SK-N-SH (cell line): Measurements from ENCODE around the gene SPCS3. TPM values are rescaled to one million over a fixed set of nuclear protein-coding genes. Genes with fewer than 3 reads are reported as not detected.

Experiments used
- CTCF ChIA-PET: fragments of 300-600, 350-600 bp; formaldehyde crosslinking; extraction: SDS; loops from one replicate; lab custom pipeline; 2021; lab: Yijun Ruan, JAX
- POLR2A ChIA-PET: fragments of 350-600 bp; sonication (Branson Sonifier 250); formaldehyde crosslinking; extraction: SDS; loops from one replicate; lab custom pipeline; 2020; ENCODE audit warnings: antibody characterized with exemption, inconsistent platforms; lab: Yijun Ruan, JAX
- DNase-seq: peaks from one replicate; pipeline ENCODE4 v3.0.0; 2012
- H2AFZ ChIP-seq: fragments of 200-600 bp; sonication (generic); 2 replicates; pipeline ENCODE4 v1.8.1; 2016; ENCODE audit warnings: antibody characterized with exemption, mild to moderate bottlenecking, low read depth
- H3F3A ChIP-seq: fragments of 200-600 bp; sonication (generic); replicated peaks from 2 replicates; pipeline ENCODE3; 2016; ENCODE audit warnings: antibody characterized with exemption, mild to moderate bottlenecking; ENCODE audit not compliant: insufficient read depth
- H3K27ac ChIP-seq, 2 experiments: fragments of 200-500 bp in 1 of 2; fragments of 200-600 bp in 1 of 2; sonication (Bioruptor generic) in 1 of 2; sonication (generic), shearing (Covaris generic) in 1 of 2; 2 replicates each; pipeline versions ENCODE4 v1.5.1 to v1.6.1; 2014 to 2016; ENCODE audit warnings: low read depth in 2 of 2, inconsistent platforms in 1 of 2, low read length in 1 of 2, mild to moderate bottlenecking in 1 of 2, mixed read lengths in 1 of 2
- H3K27me3 ChIP-seq: fragments of 200-600 bp; sonication (generic), shearing (Covaris generic); 2 replicates; pipeline ENCODE4 v1.6.1; 2016; ENCODE audit warnings: mixed run types; ENCODE audit not compliant: insufficient read depth
- H3K36me3 ChIP-seq, 2 experiments: fragments of 200-500 bp in 1 of 2; fragments of 200-600 bp in 1 of 2; sonication (Bioruptor generic) in 1 of 2; sonication (generic) in 1 of 2; replicated peaks in 1 of 2; 2 replicates each; pipeline versions ENCODE3 to v1.5.1; 2014 to 2016; ENCODE audit warnings: low read length in 1 of 2, mild to moderate bottlenecking in 1 of 2; ENCODE audit not compliant: insufficient read depth in 2 of 2, control insufficient read depth in 1 of 2
- H3K4me1 ChIP-seq, 2 experiments: fragments of 200-500 bp in 1 of 2; fragments of 200-600 bp in 1 of 2; sonication (Bioruptor generic) in 1 of 2; sonication (generic), shearing (Covaris generic) in 1 of 2; 2 replicates each; pipeline versions ENCODE4 v1.5.1 to v1.6.1; 2014 to 2016; ENCODE audit warnings: low read depth in 1 of 2, low read length in 1 of 2, mixed run types in 1 of 2; ENCODE audit not compliant: insufficient read depth in 2 of 2, control insufficient read depth in 1 of 2
- H3K4me2 ChIP-seq: fragments of 200-600 bp; sonication (generic), shearing (Covaris generic); 2 replicates; pipeline ENCODE4 v1.6.1; 2017; ENCODE audit warnings: mixed run types
- H3K4me3 ChIP-seq, 2 experiments: fragments of 200-500 bp in 1 of 2; fragments of 200-600 bp in 1 of 2; sonication (Bioruptor generic) in 1 of 2; sonication (generic), shearing (Covaris generic) in 1 of 2; 2 replicates each; pipeline versions ENCODE4 v1.5.1 to v1.8.1; 2014 to 2016; ENCODE audit warnings: low read depth in 2 of 2, inconsistent platforms in 1 of 2, low read length in 1 of 2, mild to moderate bottlenecking in 1 of 2, mixed read lengths in 1 of 2, moderate library complexity in 1 of 2
- H3K79me2 ChIP-seq: fragments of 200-600 bp; sonication (generic); 2 replicates; pipeline ENCODE4 v1.8.1; 2017; ENCODE audit warnings: mild to moderate bottlenecking; ENCODE audit not compliant: insufficient read depth
- H3K9ac ChIP-seq: fragments of 200-600 bp; sonication (generic); 2 replicates; pipeline ENCODE4 v1.6.1; 2017; ENCODE audit warnings: mixed run types
- H3K9me2 ChIP-seq: fragments of 200-600 bp; sonication (generic); 2 replicates; pipeline ENCODE4 v1.6.1; 2017; ENCODE audit warnings: mixed run types
- H3K9me3 ChIP-seq: fragments of 200-600 bp; sonication (generic); 2 replicates; pipeline ENCODE4 v1.6.1; 2017; ENCODE audit warnings: mixed run types, mild to moderate bottlenecking, moderate library complexity
- H4K20me1 ChIP-seq: fragments of 200-600 bp; sonication (generic); 2 replicates; pipeline ENCODE4 v1.6.1; 2017; ENCODE audit warnings: mild to moderate bottlenecking, mixed run types; ENCODE audit not compliant: insufficient read depth
- CTCF ChIP-seq: fragments of 200-600 bp; sonication (generic); IDR thresholded peaks from 2 replicates; pipeline ENCODE4 v1.6.1; 2017; ENCODE audit warnings: antibody characterized with exemption, mild to moderate bottlenecking, moderate library complexity
- EP300 ChIP-seq, 2 experiments: IDR thresholded peaks; 2 replicates each; pipeline versions ENCODE4 v1.4.0 to v1.6.1; 2012; ENCODE audit warnings: borderline replicate concordance in 1 of 2, low read depth in 1 of 2, low read length in 1 of 2
- FOSL2 ChIP-seq: IDR thresholded peaks from 2 replicates; pipeline ENCODE4 v1.4.0; 2012; ENCODE audit warnings: low read depth, mild to moderate bottlenecking, moderate library complexity, borderline replicate concordance
- FOXM1 ChIP-seq: IDR thresholded peaks from 2 replicates; pipeline ENCODE4 v1.4.0; 2012; ENCODE audit warnings: low read depth, mild to moderate bottlenecking
- GABPA ChIP-seq: IDR thresholded peaks from 2 replicates; pipeline ENCODE4 v1.4.0; 2012; ENCODE audit warnings: low read depth, mild to moderate bottlenecking
- GATA2 ChIP-seq: sonication (generic); formaldehyde crosslinking; IDR thresholded peaks from 2 replicates; pipeline ENCODE4 v1.5.0; 2020; ENCODE audit warnings: mild to moderate bottlenecking, missing genetic modification reagents
- JUND ChIP-seq: IDR thresholded peaks from 2 replicates; pipeline ENCODE4 v1.4.0; 2012
- MAX ChIP-seq: IDR thresholded peaks from 2 replicates; pipeline ENCODE4 v1.4.0; 2012; ENCODE audit warnings: low read depth
- NFIC ChIP-seq: IDR thresholded peaks from 2 replicates; pipeline ENCODE4 v1.4.0; 2012; ENCODE audit warnings: borderline replicate concordance
- NRF1 ChIP-seq: IDR thresholded peaks from 2 replicates; pipeline ENCODE4 v1.6.1; 2012; ENCODE audit warnings: low read depth, mild to moderate bottlenecking, low read length
- PBX3 ChIP-seq: IDR thresholded peaks from 2 replicates; pipeline ENCODE4; 2012
- POLR2AphosphoS5 ChIP-seq: IDR thresholded peaks from 2 replicates; pipeline ENCODE4 v1.6.1; 2012; ENCODE audit warnings: low read depth, low read length
- SIN3A ChIP-seq: IDR thresholded peaks from 2 replicates; pipeline ENCODE4 v1.6.1; 2012; ENCODE audit warnings: low read depth, mild to moderate bottlenecking, low read length, moderate library complexity, borderline replicate concordance
- TCF12 ChIP-seq: IDR thresholded peaks from 2 replicates; pipeline ENCODE4 v1.4.0; 2012
- TEAD4 ChIP-seq: IDR thresholded peaks from 2 replicates; pipeline ENCODE4 v1.4.0; 2012; ENCODE audit warnings: mild to moderate bottlenecking, borderline replicate concordance; ENCODE audit not compliant: insufficient read depth
- USF2 ChIP-seq: fragments of 150-350 bp; IDR thresholded peaks from 2 replicates; pipeline ENCODE4 v1.6.1; 2017; ENCODE audit warnings: antibody characterized with exemption, low read length, low read depth, borderline replicate concordance
- WGBS: methylation state at CpG from one replicate; pipeline ENCODE4 v1.1.6; 2017; ENCODE audit warnings: low lambda C conversion rate; 5-methylcytosine and 5-hydroxymethylcytosine counted together
- polyA plus RNA-seq, 3 experiments: library from polyadenylated mRNA; depleted of rRNA; stranded (reverse); fragments of >200 nt; gene quantifications; 2 replicates each; pipeline ENCODE4 v1.2.3, GENCODE V29; 2012

SPCS3 gene
- polyA plus RNA-seq, 1 of the 3 experiments (the other 2 are of a cell fraction), result 27.7 TPM

GRCh38 chr4:176309046-176309445 is 10.7 kb upstream of the SPCS3 start:
- H4K20me1 ChIP-seq, result no peaks in the 10 kb centered on the region
- H2AFZ ChIP-seq, result no peak overlapping the region
- H3K27me3 ChIP-seq, result no peaks in the 10 kb centered on the region
- no peaks in the 10 kb centered on the region for H3K36me3 ChIP-seq
- no peak overlapping the region for H3K4me2 ChIP-seq
- whole genome bisulfite sequencing, result 66% methylated on average over 2 of the region's 2 CpGs
- no peak overlapping the region for H3K9ac ChIP-seq
- POLR2A ChIA-PET, result no interaction called here
- no peaks in the 10 kb centered on the region for H3F3A ChIP-seq
- TF ChIP-seq SIN3A (no peak), NRF1 (no peak)
- TF ChIP-seq, all 33 proteins: peak for 0
- Histone ChIP-seq H3K79me2 (no peaks in the 10 kb centered on the region), H3K27ac (no peak overlapping the region), H3K4me1 (no peaks in the 10 kb centered on the region; a peak in 1 of 4 replicates), H3K9me2 (no peaks in the 10 kb centered on the region), H3K4me3 (no peak overlapping the region), H3K9me3 (no peaks in the 10 kb centered on the region)
- CTCF ChIA-PET, result no interaction called here
- no peak for DNase-seq

- H3K27ac ChIP-seq, result no peak overlapping the region
- H3K9me3 ChIP-seq, result no peaks in the 10 kb centered on the region
- no peaks in the 10 kb centered on the region; a peak in 1 of 4 replicates for H3K4me1 ChIP-seq
- no peaks in the 10 kb centered on the region for H3F3A ChIP-seq
- no peak overlapping the region for H2AFZ ChIP-seq
- no peaks in the 10 kb centered on the region for H3K27me3 ChIP-seq
- H3K9me2 ChIP-seq, result no peaks in the 10 kb centered on the region
- no peaks in the 10 kb centered on the region for H3K36me3 ChIP-seq
- H3K9ac ChIP-seq, result no peak overlapping the region
- no peaks in the 10 kb centered on the region for H4K20me1 ChIP-seq
- no peak overlapping the region for H3K4me3 ChIP-seq
- H3K4me2 ChIP-seq, result no peak overlapping the region
- CTCF ChIA-PET, result no interaction called here
- POLR2A ChIA-PET, result no interaction called here
- TF ChIP-seq JUND, result no peak
- TF ChIP-seq MAX, result no peak
- no peak for TF ChIP-seq EP300 (IDR thresholded peaks at IDR 0.05; ENCODE audit: borderline replicate concordance in 1 of 2, low read depth in 1 of 2, low read length in 1 of 2)
- TF ChIP-seq GABPA, result no peak
- TF ChIP-seq, all 33 proteins: peak for 0
- H3K79me2 ChIP-seq, result no peaks in the 10 kb centered on the region
- no peak for DNase-seq
Observed at GRCh38 chr4:176309772-176310171, 10.0 kb upstream of the SPCS3 start.

GRCh38 chr4:176313596-176314336 is 6.0 kb upstream of the SPCS3 start:
- no peaks in the 10 kb centered on the region for H4K20me1 ChIP-seq
- POLR2A ChIA-PET, result no interaction called here

More at GRCh38 chr4:176313596-176314336, 6.0 kb upstream of the SPCS3 start:
- Histone ChIP-seq H3K4me1 (peaks cover 0 to 3% of the 10 kb centered on the region in 2 experiments; a peak in 2 of 4 replicates), H3K27me3 (no peaks in the 10 kb centered on the region), H3F3A (peaks cover 15% of the 10 kb centered on the region), H3K9ac (no peak overlapping the region), H3K4me3 (no peak overlapping the region), H3K9me2 (no peaks in the 10 kb centered on the region), H3K36me3 (no peaks in the 10 kb centered on the region), H2AFZ (no peak overlapping the region), H3K79me2 (no peaks in the 10 kb centered on the region; the same call in 1 of the 2 replicates), H3K9me3 (no peaks in the 10 kb centered on the region), H3K4me2 (no peak overlapping the region), H3K27ac (peak overlapping the region; percentile 21 to 94; a peak in 3 of 4 replicates)
- no peak for DNase-seq
- CTCF ChIA-PET, result interaction anchor here (1.0 to 1.8 kb wide), 4 partner anchors 9 to 163 kb away, joined by 3 to 5 read pairs (median 4); no protein-coding TSS in a partner anchor
- no peak for TF ChIP-seq USF2
- TF ChIP-seq TEAD4, result peak; percentile 58; the same call in 1 of the 2 replicates
- peak; percentile 48; the same call in 1 of the 2 replicates for TF ChIP-seq FOXM1
- TF ChIP-seq GATA2, result no peak
- no peak for TF ChIP-seq CTCF
- peak; percentile 43; the same call in 1 of the 2 replicates for TF ChIP-seq POLR2AphosphoS5
- TF ChIP-seq EP300 (IDR thresholded peaks at IDR 0.05; ENCODE audit: borderline replicate concordance in 1 of 2, low read depth in 1 of 2, low read length in 1 of 2), result peak in 1 of 2 experiments; percentile 89; a peak in 3 of 4 replicates
- no peak for TF ChIP-seq SIN3A
- peak; percentile 13; the same call in 1 of the 2 replicates for TF ChIP-seq FOSL2
- peak; percentile 91 for TF ChIP-seq PBX3
- peak; percentile 19; the same call in 1 of the 2 replicates for TF ChIP-seq NFIC
- peak; percentile 52 for TF ChIP-seq JUND
- peak; percentile 91 for TF ChIP-seq TCF12
- 49% methylated on average over 7 of the region's 7 CpGs for WGBS
